GM12878 (cell line): Measurements from ENCODE around the gene WDR91. TPM values are rescaled to one million over a fixed set of nuclear protein-coding genes. Genes with fewer than 3 reads are reported as not detected.

ENCODE experiments used
- ATAC-seq: fragments of 200-7000 bp; cut with Tn5 transposase; 3 replicates; pipeline ENCODE4 v1.9.1; 2020; ENCODE audit warnings: mild to moderate bottlenecking, moderate library complexity
- BruUV-seq: library from RNA; stranded (reverse); fragments of 400-500 nt; replicated peaks from 2 replicates; lab custom pipeline; 2021; lab: Mats Ljungman, UMichigan
- CTCF ChIA-PET: fragments of 300-600 bp; sonication (Branson Sonifier 250); formaldehyde crosslinking; extraction: SDS; loops from one replicate; lab custom pipeline; 2021; ENCODE audit warnings: inconsistent platforms; lab: Yijun Ruan, JAX
- POLR2A ChIA-PET: fragments of 350-600 bp; formaldehyde crosslinking; extraction: SDS; loops from one replicate; lab custom pipeline; 2021; ENCODE audit warnings: inconsistent platforms; lab: Charles Lee
- RAD21 ChIA-PET: fragments of 300-600 bp; sonication (Branson Sonifier 250); formaldehyde crosslinking; loops from one replicate; lab custom pipeline; 2023; ENCODE audit warnings: antibody characterized with exemption; ENCODE audit not compliant: unreplicated experiment; lab: Charles Lee
- SMC1A ChIA-PET: fragments of 300-600 bp; sonication (Branson Sonifier 250); formaldehyde crosslinking; loops from one replicate; lab custom pipeline; 2023; ENCODE audit not compliant: unreplicated experiment, uncharacterized antibody; lab: Charles Lee
- DNase-seq: peaks from one replicate; pipeline ENCODE4 v3.0.0-alpha.2; 2011; ENCODE audit warnings: low read depth, low spot score
- FAIRE-seq: peaks from 3 replicates; lab custom pipeline; 2011; peaks lifted over from hg19 to GRCh38; lab: Jason Lieb, UNC
- H2AFZ ChIP-seq: 2 replicates; pipeline ENCODE4 v1.6.0; 2011; ENCODE audit warnings: low read depth, low read length, control low read depth; ENCODE audit not compliant: control insufficient read depth
- H3K27ac ChIP-seq: 2 replicates; pipeline ENCODE4 v1.5.1; 2011; ENCODE audit warnings: control low read depth; ENCODE audit not compliant: control insufficient read depth, insufficient read depth
- H3K27me3 ChIP-seq, 2 experiments: replicated peaks in 1 of 2; 2 replicates each; pipeline versions ENCODE4 v1.6.0 to v1.6.1; 2011; ENCODE audit warnings: low read length in 1 of 2; ENCODE audit not compliant: control insufficient read depth in 2 of 2, insufficient read depth in 2 of 2
- H3K36me3 ChIP-seq, 2 experiments: 2 replicates each; pipeline ENCODE4 v1.5.1; 2011; ENCODE audit warnings: low read length in 1 of 2; ENCODE audit not compliant: control insufficient read depth in 2 of 2, insufficient read depth in 2 of 2
- H3K4me1 ChIP-seq: 2 replicates; pipeline ENCODE4 v1.6.1; 2011; ENCODE audit warnings: mild to moderate bottlenecking, low read length, moderate library complexity, mixed read lengths; ENCODE audit not compliant: control insufficient read depth, insufficient read depth
- H3K4me2 ChIP-seq: 2 replicates; pipeline ENCODE4 v1.6.0; 2011; ENCODE audit warnings: control low read depth; ENCODE audit not compliant: control insufficient read depth, insufficient read depth
- H3K4me3 ChIP-seq: fragments of 200-600 bp; sonication (generic); 2 replicates; pipeline ENCODE4 v1.5.1; 2016
- H3K79me2 ChIP-seq: 2 replicates; pipeline ENCODE4 v1.6.0; 2011; ENCODE audit warnings: low read length; ENCODE audit not compliant: control insufficient read depth, insufficient read depth
- H3K9ac ChIP-seq: 2 replicates; pipeline ENCODE4 v1.8.0; 2011; ENCODE audit warnings: low read length, control low read depth, mixed read lengths; ENCODE audit not compliant: control insufficient read depth, insufficient read depth
- H3K9me3 ChIP-seq: replicated peaks from 3 replicates; pipeline ENCODE4 v1.5.1; 2011; ENCODE audit warnings: mild to moderate bottlenecking, low read length; ENCODE audit not compliant: control insufficient read depth, insufficient read depth
- H4K20me1 ChIP-seq: 2 replicates; pipeline ENCODE4 v1.6.0; 2011; ENCODE audit not compliant: control insufficient read depth, insufficient read depth
- BMI1 ChIP-seq: fragments of 450-650 bp; IDR thresholded peaks from 2 replicates; pipeline ENCODE4 v1.6.1; 2016; ENCODE audit warnings: mild to moderate bottlenecking, moderate library complexity, borderline replicate concordance
- CREM ChIP-seq: IDR thresholded peaks from 2 replicates; pipeline ENCODE4 v1.6.1; 2014; ENCODE audit warnings: antibody characterized with exemption, low read depth
- MEF2A ChIP-seq: IDR thresholded peaks from 2 replicates; pipeline ENCODE4 v1.6.1; 2011; ENCODE audit warnings: low read depth, mild to moderate bottlenecking, low read length, moderate library complexity; ENCODE audit not compliant: insufficient read depth
- MYC ChIP-seq: IDR thresholded peaks from 2 replicates; pipeline ENCODE4 v1.6.1; 2011; ENCODE audit warnings: mild to moderate bottlenecking, low read length, moderate library complexity, inconsistent platforms; ENCODE audit not compliant: insufficient read depth, insufficient replicate concordance, insufficient read length, severe bottlenecking
- NBN ChIP-seq: fragments of 450-650 bp; IDR thresholded peaks from 2 replicates; pipeline ENCODE4 v1.6.1; 2016
- NFIC ChIP-seq: IDR thresholded peaks from 2 replicates; pipeline ENCODE4 v1.6.1; 2012; ENCODE audit warnings: low read depth, mild to moderate bottlenecking, inconsistent platforms, low read length, moderate library complexity
- RAD21 ChIP-seq: IDR thresholded peaks from 2 replicates; pipeline ENCODE4 v1.6.1; 2011; ENCODE audit warnings: mild to moderate bottlenecking, low read depth, low read length, moderate library complexity; ENCODE audit not compliant: insufficient read depth
- RFX5 ChIP-seq: IDR thresholded peaks from 2 replicates; pipeline ENCODE4 v1.6.1; 2011; ENCODE audit warnings: low read depth, low read length, improper control_type of control experiment
- SRF ChIP-seq, 2 experiments: IDR thresholded peaks; 2 replicates each; pipeline ENCODE4 v1.6.1; 2011; ENCODE audit warnings: low read depth in 2 of 2, low read length in 2 of 2, mild to moderate bottlenecking in 1 of 2, moderate library complexity in 1 of 2
- TARDBP ChIP-seq: IDR thresholded peaks from 2 replicates; pipeline ENCODE4 v1.6.1; 2016; ENCODE audit warnings: borderline replicate concordance
- ZNF384 ChIP-seq: IDR thresholded peaks from 2 replicates; pipeline ENCODE4 v1.6.1; 2012; ENCODE audit warnings: low read depth, mild to moderate bottlenecking, low read length, improper control_type of control experiment, borderline replicate concordance
- WGBS: methylation state at CpG from one replicate; pipeline ENCODE4 v1.1.6; 2016; ENCODE audit warnings: low lambda C conversion rate; ENCODE audit not compliant: insufficient replicate concordance, insufficient coverage; ENCODE audit errors: missing lambda C conversion rate; 5-methylcytosine and 5-hydroxymethylcytosine counted together
- in situ Hi-C: fragments of 300-500 bp; cut with MboI; formaldehyde crosslinking; loops from 9 replicates; pipeline ENCODE4 v1.14.3; 2018; ENCODE audit warnings: mixed read lengths
- intact Hi-C: fragments of 100-400 bp; cut with micrococcal nuclease; formaldehyde crosslinking; loops from one replicate; pipeline ENCODE4 v1.14.2; 2022; ENCODE audit not compliant: unreplicated experiment
- polyA plus RNA-seq, 11 experiments: library from polyadenylated mRNA; depleted of rRNA in 4 of 11; unstranded in 6 of 11; stranded (reverse) in 5 of 11; fragments of >200 nt; fragmentation: Nextera tagmentation in 4 of 11; fragmentation: Illumina TruSeq in 1 of 11; extraction: Ambion mirVana in 4 of 11; extraction: Trizol in 1 of 11; gene quantifications; 1 replicate in 1 of 11; 2 replicates in 10 of 11; pipeline versions ENCODE4 v1.2.1 to v1.2.3, GENCODE V29; 2011 to 2016; ENCODE audit warnings: inconsistent platforms in 2 of 11, missing spikeins in 2 of 11, low read depth in 1 of 11
- total RNA-seq, 4 experiments: library from RNA; depleted of rRNA in 3 of 4; stranded (reverse); fragments of >200 nt in 3 of 4; fragmentation: Illumina TruSeq in 1 of 4; extraction: Trizol in 1 of 4; gene quantifications; 2 replicates each; pipeline versions ENCODE4 v1.2.1 to v1.2.3, GENCODE V29; 2013 to 2021
- TF ChIP-seq, protein P1 (sequence below): fragments of 450-650 bp; IDR thresholded peaks from 2 replicates; pipeline ENCODE4 v1.6.1; 2017; ENCODE audit warnings: borderline replicate concordance
- TF ChIP-seq, protein P2 (sequence below): IDR thresholded peaks from 2 replicates; pipeline ENCODE4 v1.6.1; 2012; ENCODE audit warnings: low read length, inconsistent platforms
- TF ChIP-seq, protein P3 (sequence below): fragments of 450-650 bp; IDR thresholded peaks from 2 replicates; pipeline ENCODE4 v1.6.1; 2017; ENCODE audit warnings: mild to moderate bottlenecking, moderate library complexity

Gene WDR91
- total and polyA plus RNA-seq, 10 of the 15 experiments (the other 5 are each of a cell fraction or from before 2014, with no cell fraction given): 7.6 to 83.3 (median 16.5) TPM

DNA sequence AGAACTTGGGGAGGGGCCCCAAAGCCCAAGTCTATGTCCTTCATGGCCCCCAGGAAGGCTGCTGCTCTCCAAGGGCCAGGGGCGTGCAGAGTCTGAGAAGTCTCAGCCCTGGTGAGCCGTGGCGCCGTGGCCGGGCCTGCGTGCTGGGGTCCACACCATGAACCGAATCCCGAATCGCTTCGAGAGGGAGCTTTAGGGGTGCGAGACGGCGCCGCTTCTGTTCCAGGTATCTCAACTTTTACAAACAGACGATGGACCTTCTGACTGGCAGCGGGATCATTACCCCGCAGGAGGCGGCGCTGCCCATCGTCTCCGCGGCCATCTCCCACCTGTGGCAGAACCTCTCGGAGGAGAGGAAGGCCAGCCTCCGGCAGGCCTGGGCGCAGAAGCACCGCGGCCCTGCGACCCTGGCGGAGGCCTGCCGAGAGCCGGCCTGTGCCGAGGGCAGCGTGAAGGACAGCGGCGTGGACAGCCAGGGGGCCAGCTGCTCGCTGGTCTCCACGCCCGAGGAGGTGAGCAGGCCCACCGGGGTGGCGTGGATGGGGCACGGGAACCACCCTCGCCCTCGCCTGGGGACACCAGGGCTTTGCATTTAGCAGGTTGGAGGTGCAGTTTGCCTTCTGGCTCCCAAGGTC, 35.0 kb upstream of the WDR91 start:
- Histone ChIP-seq H2AFZ (no peak overlapping the region), H3K4me1 (no peaks in the 10 kb centered on the region), H3K4me2 (no peak overlapping the region), H3K9ac (no peak overlapping the region), H3K9me3 (no peaks in the 10 kb centered on the region; the same call in 2 of the 3 replicates), H3K4me3 (no peak overlapping the region), H3K27me3 (no peaks in the 10 kb centered on the region; a peak in 1 of 4 replicates), H3K27ac (no peak overlapping the region), H3K79me2 (no peaks in the 10 kb centered on the region), H4K20me1 (no peaks in the 10 kb centered on the region), H3K36me3 (no peaks in the 10 kb centered on the region)
- BruUV-seq: no TSS peak
- 82% methylated on average over 35 of the region's 43 CpGs for WGBS
- CTCF ChIA-PET: interaction anchor here (0.6 kb wide), 1 partner anchor 284 kb away, joined by 3 read pairs; no protein-coding TSS in a partner anchor
- DNase-seq (no peak), FAIRE-seq (no peak), ATAC-seq (no peak)
- SMC1A ChIA-PET: interaction anchor here (1.1 kb wide), 1 partner anchor 9 kb away, joined by 3 read pairs; no protein-coding TSS in a partner anchor
- TF ChIP-seq CREM (no peak), RAD21 (no peak), NFIC (no peak), ZNF384 (no peak), MYC (no peak), MEF2A (no peak), NBN (no peak), BMI1 (no peak), TARDBP (no peak), RFX5 (no peak), SRF (IDR thresholded peaks at IDR 0.05; ENCODE audit: low read depth in 2 of 2, low read length in 2 of 2) (no peak)
- TF ChIP-seq, protein P1, sequence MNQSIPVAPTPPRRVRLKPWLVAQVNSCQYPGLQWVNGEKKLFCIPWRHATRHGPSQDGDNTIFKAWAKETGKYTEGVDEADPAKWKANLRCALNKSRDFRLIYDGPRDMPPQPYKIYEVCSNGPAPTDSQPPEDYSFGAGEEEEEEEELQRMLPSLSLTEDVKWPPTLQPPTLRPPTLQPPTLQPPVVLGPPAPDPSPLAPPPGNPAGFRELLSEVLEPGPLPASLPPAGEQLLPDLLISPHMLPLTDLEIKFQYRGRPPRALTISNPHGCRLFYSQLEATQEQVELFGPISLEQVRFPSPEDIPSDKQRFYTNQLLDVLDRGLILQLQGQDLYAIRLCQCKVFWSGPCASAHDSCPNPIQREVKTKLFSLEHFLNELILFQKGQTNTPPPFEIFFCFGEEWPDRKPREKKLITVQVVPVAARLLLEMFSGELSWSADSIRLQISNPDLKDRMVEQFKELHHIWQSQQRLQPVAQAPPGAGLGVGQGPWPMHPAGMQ: no peak
- TF ChIP-seq, protein P2, sequence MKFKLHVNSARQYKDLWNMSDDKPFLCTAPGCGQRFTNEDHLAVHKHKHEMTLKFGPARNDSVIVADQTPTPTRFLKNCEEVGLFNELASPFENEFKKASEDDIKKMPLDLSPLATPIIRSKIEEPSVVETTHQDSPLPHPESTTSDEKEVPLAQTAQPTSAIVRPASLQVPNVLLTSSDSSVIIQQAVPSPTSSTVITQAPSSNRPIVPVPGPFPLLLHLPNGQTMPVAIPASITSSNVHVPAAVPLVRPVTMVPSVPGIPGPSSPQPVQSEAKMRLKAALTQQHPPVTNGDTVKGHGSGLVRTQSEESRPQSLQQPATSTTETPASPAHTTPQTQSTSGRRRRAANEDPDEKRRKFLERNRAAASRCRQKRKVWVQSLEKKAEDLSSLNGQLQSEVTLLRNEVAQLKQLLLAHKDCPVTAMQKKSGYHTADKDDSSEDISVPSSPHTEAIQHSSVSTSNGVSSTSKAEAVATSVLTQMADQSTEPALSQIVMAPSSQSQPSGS: no peak
- TF ChIP-seq, protein P3, sequence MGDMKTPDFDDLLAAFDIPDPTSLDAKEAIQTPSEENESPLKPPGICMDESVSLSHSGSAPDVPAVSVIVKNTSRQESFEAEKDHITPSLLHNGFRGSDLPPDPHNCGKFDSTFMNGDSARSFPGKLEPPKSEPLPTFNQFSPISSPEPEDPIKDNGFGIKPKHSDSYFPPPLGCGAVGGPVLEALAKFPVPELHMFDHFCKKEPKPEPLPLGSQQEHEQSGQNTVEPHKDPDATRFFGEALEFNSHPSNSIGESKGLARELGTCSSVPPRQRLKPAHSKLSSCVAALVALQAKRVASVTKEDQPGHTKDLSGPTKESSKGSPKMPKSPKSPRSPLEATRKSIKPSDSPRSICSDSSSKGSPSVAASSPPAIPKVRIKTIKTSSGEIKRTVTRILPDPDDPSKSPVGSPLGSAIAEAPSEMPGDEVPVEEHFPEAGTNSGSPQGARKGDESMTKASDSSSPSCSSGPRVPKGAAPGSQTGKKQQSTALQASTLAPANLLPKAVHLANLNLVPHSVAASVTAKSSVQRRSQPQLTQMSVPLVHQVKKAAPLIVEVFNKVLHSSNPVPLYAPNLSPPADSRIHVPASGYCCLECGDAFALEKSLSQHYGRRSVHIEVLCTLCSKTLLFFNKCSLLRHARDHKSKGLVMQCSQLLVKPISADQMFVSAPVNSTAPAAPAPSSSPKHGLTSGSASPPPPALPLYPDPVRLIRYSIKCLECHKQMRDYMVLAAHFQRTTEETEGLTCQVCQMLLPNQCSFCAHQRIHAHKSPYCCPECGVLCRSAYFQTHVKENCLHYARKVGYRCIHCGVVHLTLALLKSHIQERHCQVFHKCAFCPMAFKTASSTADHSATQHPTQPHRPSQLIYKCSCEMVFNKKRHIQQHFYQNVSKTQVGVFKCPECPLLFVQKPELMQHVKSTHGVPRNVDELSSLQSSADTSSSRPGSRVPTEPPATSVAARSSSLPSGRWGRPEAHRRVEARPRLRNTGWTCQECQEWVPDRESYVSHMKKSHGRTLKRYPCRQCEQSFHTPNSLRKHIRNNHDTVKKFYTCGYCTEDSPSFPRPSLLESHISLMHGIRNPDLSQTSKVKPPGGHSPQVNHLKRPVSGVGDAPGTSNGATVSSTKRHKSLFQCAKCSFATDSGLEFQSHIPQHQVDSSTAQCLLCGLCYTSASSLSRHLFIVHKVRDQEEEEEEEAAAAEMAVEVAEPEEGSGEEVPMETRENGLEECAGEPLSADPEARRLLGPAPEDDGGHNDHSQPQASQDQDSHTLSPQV: no peak
- POLR2A ChIA-PET: no interaction called here
- RAD21 ChIA-PET: no interaction called here
- in situ Hi-C loops (no loop called here), intact Hi-C loops (no loop called here)
